Colonic mucosa (tissue), 4 donors: ENCODE data around the gene MUC5AC. TPM values are rescaled to one million over a fixed set of nuclear protein-coding genes. Genes with fewer than 3 reads are reported as not detected.

Experiments
- DNase-seq: peaks from one replicate; pipeline ENCODE4 v3.0.0-alpha.2; 2020
- H3K27ac ChIP-seq: fragments of 200-600 bp; one replicate; pipeline ENCODE4 v1.8.0; 2021
- H3K27me3 ChIP-seq: fragments of 200-600 bp; one replicate; pipeline ENCODE4 v1.8.0; 2021
- H3K36me3 ChIP-seq: fragments of 200-600 bp; one replicate; pipeline ENCODE4 v1.8.0; 2021
- H3K4me1 ChIP-seq: fragments of 200-600 bp; one replicate; pipeline ENCODE4 v1.8.0; 2021; ENCODE audit warnings: mild to moderate bottlenecking
- H3K4me3 ChIP-seq: fragments of 200-600 bp; one replicate; pipeline ENCODE4 v1.8.0; 2021
- H3K9ac ChIP-seq, 2 donors: one replicate each; pipeline ENCODE4 v1.7.0; 2013; ENCODE audit warnings: control low read depth in 2 of 2, low read depth in 2 of 2, low read length in 2 of 2
- H3K9me3 ChIP-seq: fragments of 200-600 bp; one replicate; pipeline ENCODE4 v1.8.0; 2021
- intact Hi-C: fragments of 100-400 bp; cut with DNase I; formaldehyde crosslinking; loops from one replicate; pipeline ENCODE4 v1.14.1; 2022
- total RNA-seq, 2 donors: library from RNA; stranded (reverse); fragmentation: NEBNext Ultra II Directional in 1 of 2; extraction: Animal tissue kit (Norgen Biotek cat#: 25700) in 1 of 2; gene quantifications; one replicate each; pipeline ENCODE4 v1.2.1, GENCODE V29; 2021
- TF ChIP-seq, protein P1 (sequence below): fragments of 200-600 bp; IDR thresholded peaks from one replicate; pipeline ENCODE4 v1.8.0; 2022; ENCODE audit warnings: antibody characterized with exemption, mild to moderate bottlenecking
- donor health status: healthy.
- donor health status: DM: no; HTN: no; CAD: no.
- donor health status: DM: no; HTN: no; CAD: no.

The MUC5AC gene
- total RNA-seq, 2 donors from 2014 or later, result 0.03 to 0.20 TPM

DNA sequence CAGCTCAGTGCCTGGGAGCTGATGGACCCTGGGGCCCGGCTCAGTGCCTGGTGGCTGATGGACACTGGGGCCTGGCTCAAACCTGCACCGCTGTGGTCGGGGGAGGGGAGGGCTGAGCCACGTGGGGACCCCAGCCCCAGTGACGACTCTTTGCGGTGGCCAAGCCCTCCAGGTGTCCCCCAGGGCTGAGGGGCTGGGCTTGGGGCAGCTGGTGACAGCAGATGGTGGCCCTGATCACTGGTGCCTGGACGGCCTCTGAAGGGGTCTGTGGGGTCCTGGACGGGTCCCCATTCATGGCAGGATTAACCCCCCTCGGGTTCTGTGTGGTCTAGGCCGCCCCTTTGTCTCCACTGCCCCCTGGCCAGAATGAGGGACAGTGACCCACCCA, 61.7 kb downstream of the MUC5AC start:
- Histone ChIP-seq H3K9me3 (no peaks in the 10 kb centered on the region), H3K36me3 (no peaks in the 10 kb centered on the region), H3K4me1 (peaks cover 23% of the 10 kb centered on the region), H3K27me3 (no peaks in the 10 kb centered on the region), H3K27ac (peak overlapping the region; percentile 89), H3K9ac (peak overlapping the region; percentile 66 to 82), H3K4me3 (no peak overlapping the region)
- TF ChIP-seq, protein P1, sequence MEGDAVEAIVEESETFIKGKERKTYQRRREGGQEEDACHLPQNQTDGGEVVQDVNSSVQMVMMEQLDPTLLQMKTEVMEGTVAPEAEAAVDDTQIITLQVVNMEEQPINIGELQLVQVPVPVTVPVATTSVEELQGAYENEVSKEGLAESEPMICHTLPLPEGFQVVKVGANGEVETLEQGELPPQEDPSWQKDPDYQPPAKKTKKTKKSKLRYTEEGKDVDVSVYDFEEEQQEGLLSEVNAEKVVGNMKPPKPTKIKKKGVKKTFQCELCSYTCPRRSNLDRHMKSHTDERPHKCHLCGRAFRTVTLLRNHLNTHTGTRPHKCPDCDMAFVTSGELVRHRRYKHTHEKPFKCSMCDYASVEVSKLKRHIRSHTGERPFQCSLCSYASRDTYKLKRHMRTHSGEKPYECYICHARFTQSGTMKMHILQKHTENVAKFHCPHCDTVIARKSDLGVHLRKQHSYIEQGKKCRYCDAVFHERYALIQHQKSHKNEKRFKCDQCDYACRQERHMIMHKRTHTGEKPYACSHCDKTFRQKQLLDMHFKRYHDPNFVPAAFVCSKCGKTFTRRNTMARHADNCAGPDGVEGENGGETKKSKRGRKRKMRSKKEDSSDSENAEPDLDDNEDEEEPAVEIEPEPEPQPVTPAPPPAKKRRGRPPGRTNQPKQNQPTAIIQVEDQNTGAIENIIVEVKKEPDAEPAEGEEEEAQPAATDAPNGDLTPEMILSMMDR, result no peak
- intact Hi-C loops, result no loop called here
- no peak for DNase-seq

DNA sequence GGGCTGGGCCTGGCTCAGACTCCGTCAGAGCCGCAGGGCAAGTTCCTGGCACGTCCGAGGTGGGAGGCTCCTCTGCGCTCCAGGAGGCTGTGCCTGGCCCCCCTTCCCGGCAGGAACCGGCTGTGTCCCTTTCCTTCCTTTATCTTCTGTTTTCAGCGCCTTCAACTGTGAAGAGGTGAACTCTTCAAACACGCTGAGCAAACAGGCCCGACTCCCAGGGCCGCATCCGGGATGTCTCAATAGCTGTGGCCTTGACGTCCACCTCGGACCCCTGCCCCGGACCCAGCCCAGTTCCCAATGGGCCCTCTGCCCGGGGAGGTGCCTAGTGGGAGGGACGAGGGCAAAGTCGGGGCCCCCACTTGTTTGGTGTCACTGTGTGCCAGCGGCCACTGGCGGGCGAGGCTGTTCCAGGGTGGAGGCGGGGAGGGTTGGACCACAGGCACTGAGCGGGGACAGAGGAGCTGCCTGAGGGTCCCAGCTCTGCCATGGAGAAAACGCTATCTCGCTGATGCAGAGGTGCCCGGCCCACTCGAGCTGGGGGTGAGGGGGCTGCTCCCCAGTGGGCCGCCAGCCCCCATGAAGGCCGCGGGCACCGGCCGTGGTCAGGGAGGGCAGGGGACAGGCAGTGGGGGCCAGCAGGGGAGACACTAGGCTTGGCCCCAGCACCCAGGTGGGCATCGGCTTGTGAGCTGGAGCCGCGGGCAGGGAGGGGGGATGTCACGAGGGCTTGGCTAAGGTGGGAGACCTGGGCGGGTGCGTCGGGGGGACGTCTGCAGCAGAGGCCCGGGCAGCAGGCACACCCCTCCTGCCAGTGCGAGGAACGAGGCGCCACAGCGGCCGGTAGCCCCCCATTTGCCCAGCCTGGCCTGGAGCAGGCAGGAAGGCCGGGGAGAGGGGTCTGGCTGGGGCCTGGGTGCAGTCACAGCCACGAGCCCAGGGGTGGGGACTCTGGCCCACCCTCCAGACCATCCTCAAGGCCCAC, 62.4 kb downstream of the MUC5AC start:
- peak; percentile 91 for DNase-seq
- H3K4me1 ChIP-seq, result peaks cover 23% of the 10 kb centered on the region
- TF ChIP-seq, protein P1, result no peak
- peak overlapping the region; percentile 89 for H3K27ac ChIP-seq
- H3K4me3 ChIP-seq, result peak overlapping the region; percentile 17
- intact Hi-C loops, result no loop called here
- H3K36me3 ChIP-seq, result no peaks in the 10 kb centered on the region
- peak overlapping the region; percentile 66 to 82 for H3K9ac ChIP-seq
- H3K27me3 ChIP-seq, result no peaks in the 10 kb centered on the region
- H3K9me3 ChIP-seq, result no peaks in the 10 kb centered on the region

DNA sequence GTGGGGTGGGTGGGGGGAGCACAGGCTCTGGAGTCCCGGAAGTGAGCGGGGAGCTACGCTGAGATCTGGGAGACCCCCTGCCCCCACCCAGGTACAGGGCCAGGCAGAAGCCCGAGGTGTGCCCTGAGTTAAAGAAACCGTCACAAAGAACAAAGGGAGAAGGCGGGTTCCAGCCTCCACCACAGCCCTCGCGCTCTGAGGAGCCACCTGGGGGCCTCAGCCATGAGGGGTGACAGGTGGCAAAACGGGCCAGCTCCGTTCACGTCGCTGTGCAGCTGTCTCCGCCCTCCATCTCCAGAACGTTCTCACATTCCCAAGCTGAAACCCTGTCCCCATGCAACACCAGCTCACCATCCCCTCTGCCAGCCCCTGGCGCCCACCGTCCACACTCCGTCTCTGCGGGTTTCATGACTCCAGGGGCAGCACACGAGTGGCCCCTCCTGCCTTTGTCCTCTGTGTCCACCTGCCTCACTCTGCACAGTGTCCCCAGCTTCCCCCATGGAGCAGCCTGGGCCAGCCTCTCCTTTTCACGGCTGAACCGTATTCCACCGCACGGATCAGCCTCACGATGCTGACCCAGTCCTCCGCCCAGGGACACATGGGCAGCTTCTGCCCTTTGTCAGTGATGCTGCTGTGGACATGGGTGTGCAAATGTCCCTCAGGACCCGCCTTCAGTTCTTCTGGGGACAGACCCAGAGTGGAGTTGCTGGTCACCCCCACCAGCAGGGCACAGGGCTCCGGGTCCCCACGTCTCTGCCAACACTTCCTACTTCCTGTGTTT, 63.4 kb downstream of the MUC5AC start:
- TF ChIP-seq, protein P1, result no peak
- Histone ChIP-seq H3K4me3 (no peak overlapping the region), H3K27ac (peak overlapping the region; percentile 89), H3K36me3 (no peaks in the 10 kb centered on the region), H3K9ac (peak overlapping the region in 1 of 2 donors; percentile 26), H3K27me3 (no peaks in the 10 kb centered on the region), H3K4me1 (peaks cover 23% of the 10 kb centered on the region), H3K9me3 (no peaks in the 10 kb centered on the region)
- intact Hi-C loops, result no loop called here
- peak; percentile 32 for DNase-seq

DNA sequence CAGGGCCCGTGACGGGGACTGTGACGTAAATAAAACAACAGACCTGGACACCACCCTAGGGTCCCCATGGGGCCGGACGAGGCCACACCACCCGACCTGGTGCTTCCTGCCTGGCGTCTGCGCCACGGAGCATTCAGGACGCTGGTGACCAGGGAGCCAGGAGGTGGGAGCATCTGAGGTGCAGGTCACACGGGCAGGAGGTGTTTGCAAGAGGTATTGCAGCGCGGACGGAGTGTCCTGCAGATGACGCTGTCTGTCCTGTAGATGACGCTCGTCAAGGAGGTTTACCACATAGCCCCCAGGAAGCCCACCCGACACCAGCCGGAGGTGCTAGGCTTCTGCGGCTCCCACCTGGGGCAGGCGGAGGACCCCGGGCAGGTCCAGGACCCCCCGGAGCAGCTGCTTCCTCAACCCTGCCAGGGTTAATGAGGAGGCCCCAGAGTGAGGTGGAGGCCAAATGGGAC, 64.1 kb downstream of the MUC5AC start:
- H3K27ac ChIP-seq, result no peak overlapping the region
- peak; percentile 18 for DNase-seq
- no peaks in the 10 kb centered on the region for H3K9me3 ChIP-seq
- no peak overlapping the region for H3K4me3 ChIP-seq
- no peak overlapping the region for H3K9ac ChIP-seq
- H3K27me3 ChIP-seq, result no peaks in the 10 kb centered on the region
- H3K4me1 ChIP-seq, result peaks cover 23% of the 10 kb centered on the region
- intact Hi-C loops, result no loop called here
- H3K36me3 ChIP-seq, result no peaks in the 10 kb centered on the region
- TF ChIP-seq, protein P1, result no peak
